ENCODE results near the gene ADCY2.
A peak's percentile ranks its signal among the peaks of the same experiment; 100 is the strongest.

ADCY2 gene

GRCh38 chr5:7834982-7835381 is 439.0 kb downstream of the ADCY2 start:
- Mint-ChIP-seq H3K4me1 (no peaks in the 10 kb centered on the region), H3K4me3 (no peak overlapping the region), H3K36me3 (ENCODE audit: low read depth) (no peaks in the 10 kb centered on the region), H3K27me3 (peaks cover 9% of the 10 kb centered on the region), H3K9me3 (no peaks in the 10 kb centered on the region), H3K27ac (no peak overlapping the region)
- no peak for DNase-seq
- no peak for ATAC-seq

DNA sequence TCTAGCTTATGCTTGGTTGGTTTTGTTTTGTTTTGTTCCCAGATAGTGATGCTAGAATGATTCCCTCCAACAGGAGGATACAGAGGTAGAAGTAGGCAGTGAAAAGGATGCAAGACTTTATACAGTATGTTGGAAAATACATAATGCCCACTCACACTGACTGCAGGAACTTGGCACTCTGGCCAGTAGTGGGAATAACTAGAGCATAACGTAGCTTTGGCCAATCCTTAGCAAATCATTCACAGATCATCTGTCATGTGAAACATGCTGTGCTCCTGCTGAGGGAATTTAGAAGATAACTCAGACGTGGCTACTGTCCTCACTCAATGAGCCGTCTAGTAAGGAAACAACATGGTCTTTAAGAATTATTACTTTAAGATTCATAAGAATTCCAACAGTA is 441.5 kb downstream of the ADCY2 start:
- H3K27me3 Mint-ChIP-seq: peaks cover 19% of the 10 kb centered on the region
- no peak for ATAC-seq
- H3K27ac Mint-ChIP-seq: no peak overlapping the region

DNA sequence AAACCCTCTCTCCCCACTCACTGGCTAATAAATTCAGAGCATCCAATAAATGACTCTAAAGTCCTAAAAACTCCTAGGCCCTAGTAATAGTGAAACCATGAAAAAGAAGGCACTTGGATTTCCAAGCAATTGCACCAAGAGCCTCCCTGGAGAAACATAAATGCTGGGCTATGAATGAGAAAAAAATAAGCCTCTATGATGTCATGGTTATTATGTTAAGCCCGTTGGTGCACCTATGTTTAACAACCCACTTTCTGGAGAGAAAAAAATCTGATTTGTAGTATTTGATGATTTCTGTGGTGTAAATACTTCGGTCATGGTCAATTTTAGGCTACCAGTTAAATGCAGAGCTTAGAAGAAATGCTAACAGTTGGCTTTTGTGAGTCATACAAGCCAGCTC is 446.6 kb downstream of the ADCY2 start:
- Mint-ChIP-seq H3K4me1 (no peaks in the 10 kb centered on the region), H3K36me3 (ENCODE audit: low read depth) (no peaks in the 10 kb centered on the region), H3K9me3 (no peaks in the 10 kb centered on the region), H3K27ac (no peak overlapping the region), H3K27me3 (peaks cover 33% of the 10 kb centered on the region), H3K4me3 (no peak overlapping the region)
- DNase-seq (no peak), ATAC-seq (no peak)

More for the DNA sequence above, 441.5 kb downstream of the ADCY2 start:
- H3K4me3 Mint-ChIP-seq: no peak overlapping the region
- no peaks in the 10 kb centered on the region for H3K36me3 Mint-ChIP-seq (ENCODE audit: low read depth)
- DNase-seq: no peak
- H3K4me1 Mint-ChIP-seq: no peaks in the 10 kb centered on the region
- H3K9me3 Mint-ChIP-seq: no peaks in the 10 kb centered on the region

DNA sequence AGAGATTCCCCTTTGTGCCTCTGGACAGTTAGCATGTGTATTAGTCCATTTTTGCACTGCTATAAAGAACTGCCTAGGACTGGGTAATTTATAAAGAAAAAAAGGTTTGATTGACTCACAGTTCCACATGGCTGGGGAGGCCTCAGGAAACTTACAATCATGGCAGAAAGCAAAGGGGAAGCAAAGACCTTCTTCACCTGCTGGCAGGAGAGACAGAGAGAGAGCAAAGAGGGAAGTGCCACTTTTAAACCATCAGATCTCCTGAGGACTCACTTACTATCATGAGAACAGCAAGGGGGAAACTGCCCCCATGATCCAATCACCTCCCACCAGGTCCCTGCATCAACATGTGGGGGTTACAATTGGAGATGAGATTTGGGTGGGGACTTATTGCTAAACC is 449.0 kb downstream of the ADCY2 start:
- DNase-seq (no peak), ATAC-seq (no peak)
- Mint-ChIP-seq H3K9me3 (no peaks in the 10 kb centered on the region), H3K4me1 (peaks cover under 1% of the 10 kb centered on the region), H3K27me3 (peaks cover 41% of the 10 kb centered on the region), H3K36me3 (ENCODE audit: low read depth) (no peaks in the 10 kb centered on the region), H3K27ac (no peak overlapping the region), H3K4me3 (no peak overlapping the region)

DNA sequence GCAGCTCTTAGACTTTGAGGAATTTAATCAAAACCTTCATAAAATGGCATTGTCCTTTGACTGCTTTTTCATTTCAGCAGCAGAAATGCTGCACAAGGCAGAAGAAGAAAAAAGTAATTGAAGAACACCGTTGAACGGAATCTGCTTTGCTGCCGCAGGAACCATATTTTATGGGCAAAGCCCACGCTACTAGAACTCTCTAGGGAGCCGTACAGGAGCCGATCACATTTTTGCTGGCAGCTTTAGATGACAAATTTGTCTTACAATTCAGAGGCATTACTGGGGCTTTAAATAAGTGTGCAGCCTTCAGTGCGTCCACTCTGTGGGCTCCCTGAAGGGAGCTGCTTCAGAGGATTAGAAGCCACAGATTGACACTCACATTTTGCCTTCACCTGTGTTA is 449.6 kb downstream of the ADCY2 start:
- Mint-ChIP-seq H3K27ac (no peak overlapping the region), H3K9me3 (no peaks in the 10 kb centered on the region), H3K4me1 (peaks cover 2% of the 10 kb centered on the region), H3K36me3 (ENCODE audit: low read depth) (no peaks in the 10 kb centered on the region), H3K27me3 (peaks cover 40% of the 10 kb centered on the region), H3K4me3 (no peak overlapping the region)
- no peak for DNase-seq
- ATAC-seq: no peak

GRCh38 chr5:7846327-7846726 is 450.4 kb downstream of the ADCY2 start:
- H3K36me3 Mint-ChIP-seq (ENCODE audit: low read depth): no peaks in the 10 kb centered on the region
- no peak for DNase-seq
- H3K4me1 Mint-ChIP-seq: peaks cover 5% of the 10 kb centered on the region
- H3K27ac Mint-ChIP-seq: no peak overlapping the region
- peaks cover 38% of the 10 kb centered on the region for H3K27me3 Mint-ChIP-seq
- ATAC-seq: no peak
- H3K4me3 Mint-ChIP-seq: no peak overlapping the region
- no peaks in the 10 kb centered on the region for H3K9me3 Mint-ChIP-seq

DNA sequence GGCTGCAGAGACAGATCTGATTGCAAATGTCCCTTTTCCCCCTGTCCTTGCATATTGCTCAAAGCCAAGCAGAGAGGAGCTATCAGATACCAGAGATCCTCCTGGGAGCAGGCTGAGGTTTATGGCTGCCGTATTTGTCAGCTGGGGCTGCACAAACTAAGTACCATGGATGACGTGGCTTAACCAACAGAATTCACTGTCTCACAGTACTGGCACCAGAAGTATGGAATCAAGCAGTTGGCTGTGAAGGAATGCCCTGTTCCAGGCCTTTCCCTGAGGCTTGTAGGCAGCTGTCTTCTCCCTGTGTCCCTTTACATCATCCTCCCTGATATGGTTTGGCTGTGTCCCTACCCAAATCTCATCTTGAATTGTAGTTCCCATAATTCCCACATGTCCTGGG is 452.4 kb downstream of the ADCY2 start:
- Mint-ChIP-seq H3K4me1 (peaks cover 18% of the 10 kb centered on the region), H3K27ac (no peak overlapping the region), H3K27me3 (peaks cover 38% of the 10 kb centered on the region), H3K36me3 (ENCODE audit: low read depth) (no peaks in the 10 kb centered on the region), H3K4me3 (no peak overlapping the region), H3K9me3 (no peaks in the 10 kb centered on the region)
- ATAC-seq: no peak
- DNase-seq: no peak

- Mint-ChIP-seq H3K9me3 (no peaks in the 10 kb centered on the region), H3K4me1 (peaks cover 18% of the 10 kb centered on the region), H3K27ac (no peak overlapping the region)
Measured at GRCh38 chr5:7849681-7850394, 453.9 kb downstream of the ADCY2 start.

DNA sequence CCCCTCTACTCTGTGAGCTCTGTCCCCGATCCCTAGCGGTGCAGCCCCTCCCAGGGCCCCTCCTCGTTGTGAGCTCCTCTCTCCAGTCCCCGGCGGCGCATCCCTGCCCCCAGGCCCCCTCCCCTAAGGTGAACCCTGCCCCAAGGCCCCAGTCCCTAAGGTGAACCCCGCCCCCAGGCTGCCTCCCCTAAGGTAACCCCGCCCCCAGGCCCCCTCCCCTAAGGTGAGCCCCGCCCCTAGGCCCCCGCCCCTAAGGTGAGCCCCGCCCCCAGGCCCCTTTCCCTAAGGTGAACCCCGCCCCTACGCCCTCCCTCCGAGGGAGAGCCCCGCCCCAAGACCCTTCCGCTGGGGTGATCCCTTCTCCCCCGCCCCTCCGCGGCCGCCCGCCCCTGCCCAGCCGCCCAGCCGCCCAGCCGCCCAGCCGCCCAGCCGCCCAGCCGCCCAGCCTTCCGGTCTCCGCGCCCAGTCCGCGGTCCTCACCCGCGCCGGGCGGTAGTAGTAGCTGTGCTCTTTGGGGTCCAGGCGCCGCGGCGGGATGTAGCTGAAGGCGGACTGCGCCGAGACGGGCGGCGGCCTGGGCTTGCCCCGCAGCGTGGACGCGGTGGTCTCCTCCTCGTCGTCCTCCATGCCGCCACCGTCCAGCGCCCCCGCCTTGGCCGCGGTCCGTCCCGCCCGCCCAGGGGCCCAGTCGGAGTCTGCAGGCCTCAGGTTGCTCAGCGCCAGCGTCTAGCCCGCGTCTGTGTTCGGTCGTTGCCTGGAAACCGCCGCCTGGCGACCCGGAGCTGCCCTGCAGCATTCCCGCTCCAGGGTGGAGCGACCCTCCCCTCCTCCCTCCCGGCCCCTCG is 454.7 kb downstream of the ADCY2 start, which contains the start of gene CFAP90:
CFAP90 (minus strand) TSS at position 739 of the 845 bp plus-strand sequence; CDS start at position 627, 112 bp downstream.
- peaks cover 18% of the 10 kb centered on the region for H3K4me1 Mint-ChIP-seq
- peaks cover 36% of the 10 kb centered on the region for H3K27me3 Mint-ChIP-seq
- no peak within 1 kb of the TSS for H3K27ac Mint-ChIP-seq
- H3K36me3 Mint-ChIP-seq (ENCODE audit: low read depth): no peaks in the 10 kb centered on the region
- peak; percentile 8 for DNase-seq
- peak; percentile 11 for ATAC-seq
- no peaks in the 10 kb centered on the region for H3K9me3 Mint-ChIP-seq
- H3K4me3 Mint-ChIP-seq: peak within 1 kb of the TSS; percentile 60

More at GRCh38 chr5:7849681-7850394, 453.9 kb downstream of the ADCY2 start:
- peaks cover 37% of the 10 kb centered on the region for H3K27me3 Mint-ChIP-seq
- DNase-seq: peak; percentile 8
- peak overlapping the region; percentile 51 for H3K4me3 Mint-ChIP-seq
- no peaks in the 10 kb centered on the region for H3K36me3 Mint-ChIP-seq (ENCODE audit: low read depth)
- ATAC-seq: no peak

DNA sequence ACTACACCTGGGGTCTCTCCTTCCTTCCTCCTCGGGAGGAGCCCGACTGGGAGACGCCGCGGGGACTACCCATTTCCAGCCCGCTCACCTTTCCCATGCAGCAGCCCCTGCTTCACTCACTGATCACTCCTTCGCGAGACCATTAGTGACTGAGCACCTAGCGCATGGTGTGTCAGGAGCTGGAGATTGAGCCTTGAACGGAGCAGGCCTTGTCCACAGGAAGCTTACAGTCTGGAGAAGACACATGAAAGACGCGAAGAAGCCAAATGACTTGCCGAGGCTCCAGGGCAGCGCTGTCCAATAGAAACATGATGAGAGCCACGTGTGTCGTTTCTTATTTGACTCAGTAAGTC is 455.3 kb downstream of the ADCY2 start:
- DNase-seq: no peak
- peaks cover 36% of the 10 kb centered on the region for H3K27me3 Mint-ChIP-seq
- no peak overlapping the region for H3K27ac Mint-ChIP-seq
- no peak for ATAC-seq
- peaks cover 18% of the 10 kb centered on the region for H3K4me1 Mint-ChIP-seq
- no peaks in the 10 kb centered on the region for H3K36me3 Mint-ChIP-seq (ENCODE audit: low read depth)
- H3K9me3 Mint-ChIP-seq: no peaks in the 10 kb centered on the region
- peak overlapping the region; percentile 60 for H3K4me3 Mint-ChIP-seq

- Mint-ChIP-seq H3K4me1 (peaks cover 18% of the 10 kb centered on the region), H3K27ac (no peak overlapping the region), H3K36me3 (ENCODE audit: low read depth) (no peaks in the 10 kb centered on the region), H3K4me3 (peak overlapping the region; percentile 14), H3K27me3 (peaks cover 36% of the 10 kb centered on the region), H3K9me3 (no peaks in the 10 kb centered on the region)
- DNase-seq (no peak), ATAC-seq (no peak)
Measured at GRCh38 chr5:7851617-7852289, 455.8 kb downstream of the ADCY2 start.

DNA sequence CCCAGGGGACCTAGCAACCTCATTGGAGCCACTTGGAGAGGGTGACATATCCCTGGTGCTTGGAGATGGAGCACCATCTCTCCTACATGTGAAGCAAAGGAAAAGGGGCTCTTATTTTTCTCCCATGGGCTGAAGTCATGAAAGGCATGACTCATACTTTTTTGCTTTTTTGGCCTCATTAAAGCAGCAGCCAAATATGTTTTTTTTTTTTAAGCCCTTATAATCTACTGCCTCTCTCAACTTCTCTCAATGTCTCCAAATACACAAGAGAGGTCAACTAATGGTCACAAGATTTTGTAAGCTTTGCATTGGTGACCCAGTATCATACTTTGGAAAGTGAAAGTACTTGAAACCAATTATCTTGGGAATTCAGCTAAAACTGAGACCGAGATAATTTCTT is 456.6 kb downstream of the ADCY2 start:
- peaks cover 31% of the 10 kb centered on the region for H3K27me3 Mint-ChIP-seq
- no peak overlapping the region for H3K27ac Mint-ChIP-seq
- no peak for DNase-seq
- H3K4me3 Mint-ChIP-seq: no peak overlapping the region
- peaks cover 2% of the 10 kb centered on the region for H3K36me3 Mint-ChIP-seq (ENCODE audit: low read depth)
- ATAC-seq: no peak
- peaks cover 19% of the 10 kb centered on the region for H3K4me1 Mint-ChIP-seq
- H3K9me3 Mint-ChIP-seq: no peaks in the 10 kb centered on the region

DNA sequence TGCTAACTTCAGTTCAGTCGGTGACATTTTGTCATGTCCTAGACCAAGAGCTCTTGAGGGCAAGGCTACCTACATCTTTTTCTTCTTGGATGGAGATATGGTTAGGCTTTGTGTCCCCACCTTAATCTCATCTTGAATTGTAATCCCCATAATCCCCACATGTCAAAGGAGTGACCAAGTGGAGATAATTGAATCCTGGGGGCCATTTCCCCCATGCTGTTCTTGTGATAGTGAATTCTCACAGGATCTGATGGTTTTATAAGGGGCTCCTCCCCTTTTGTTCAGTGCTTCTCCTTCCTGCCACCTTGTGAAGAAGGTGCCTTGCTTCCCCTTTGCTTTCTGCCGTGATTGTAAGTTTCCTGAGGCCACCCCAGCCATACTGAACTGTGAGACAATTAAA is 457.1 kb downstream of the ADCY2 start:
- H3K36me3 Mint-ChIP-seq (ENCODE audit: low read depth): peaks cover 6% of the 10 kb centered on the region
- H3K4me3 Mint-ChIP-seq: no peak overlapping the region
- ATAC-seq (no peak), DNase-seq (no peak)
- H3K4me1 Mint-ChIP-seq: peaks cover 23% of the 10 kb centered on the region
- H3K9me3 Mint-ChIP-seq: no peaks in the 10 kb centered on the region
- H3K27ac Mint-ChIP-seq: no peak overlapping the region
- H3K27me3 Mint-ChIP-seq: peaks cover 28% of the 10 kb centered on the region

- Mint-ChIP-seq H3K27me3 (peaks cover 16% of the 10 kb centered on the region), H3K4me3 (no peak overlapping the region), H3K36me3 (ENCODE audit: low read depth) (peaks cover 20% of the 10 kb centered on the region), H3K9me3 (no peaks in the 10 kb centered on the region), H3K27ac (no peak overlapping the region), H3K4me1 (peaks cover 30% of the 10 kb centered on the region)
- DNase-seq (no peak), ATAC-seq (no peak)
Measured at GRCh38 chr5:7855611-7856010, 459.7 kb downstream of the ADCY2 start.

DNA sequence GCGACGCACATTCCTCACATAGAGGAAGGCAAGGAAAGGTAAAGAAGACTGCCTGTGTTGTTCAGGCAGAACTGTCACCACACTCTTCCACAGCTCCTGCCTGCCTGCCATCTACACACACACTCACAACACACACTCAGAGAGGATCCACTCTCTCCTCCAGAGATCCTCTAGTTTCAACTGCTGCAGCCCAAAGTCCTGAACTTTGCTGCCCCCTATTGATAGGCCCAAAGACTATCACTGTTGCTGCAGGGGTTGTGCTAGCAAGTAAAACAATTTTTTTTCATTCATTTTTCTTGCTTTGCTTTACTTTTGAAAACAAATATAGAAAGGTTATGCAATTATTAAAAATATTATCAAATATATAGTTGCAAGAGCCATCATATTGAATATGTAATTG is 460.9 kb downstream of the ADCY2 start:
- H3K9me3 Mint-ChIP-seq: no peaks in the 10 kb centered on the region
- ATAC-seq (no peak), DNase-seq (no peak)
- H3K4me1 Mint-ChIP-seq: peaks cover 24% of the 10 kb centered on the region
- peaks cover 26% of the 10 kb centered on the region for H3K36me3 Mint-ChIP-seq (ENCODE audit: low read depth)
- no peak overlapping the region for H3K27ac Mint-ChIP-seq
- H3K27me3 Mint-ChIP-seq: peaks cover 11% of the 10 kb centered on the region
- no peak overlapping the region for H3K4me3 Mint-ChIP-seq
